HL-60 (cell line): ENCODE measurements around the gene FNDC3B.

ENCODE experiments used
- DNase-seq, 2 experiments: peaks; one replicate each; pipeline ENCODE4 v3.0.0-alpha.2; 2010 to 2020; ENCODE audit warnings: low read depth in 1 of 2, low spot score in 1 of 2
- H3K27ac ChIP-seq: fragments of 250-450 bp; sonication (Bioruptor Pico); replicated peaks from 2 replicates; pipeline ENCODE4 v1.5.1; 2020; ENCODE audit warnings: mild to moderate bottlenecking, moderate library complexity
- H3K27me3 ChIP-seq: fragments of 250-450 bp; sonication (Bioruptor Pico); 2 replicates; pipeline ENCODE4 v1.5.1; 2021; ENCODE audit warnings: mild to moderate bottlenecking, moderate library complexity; ENCODE audit not compliant: insufficient read depth, poor library complexity, severe bottlenecking
- H3K4me3 ChIP-seq: replicated peaks from 2 replicates; pipeline ENCODE4 v1.5.1; 2011; ENCODE audit warnings: mild to moderate bottlenecking, control low read depth, low read length; ENCODE audit not compliant: insufficient read depth
- GABPA ChIP-seq: IDR thresholded peaks from 2 replicates; pipeline ENCODE4 v1.6.1; 2012; ENCODE audit warnings: low read depth
- POLR2AphosphoS5 ChIP-seq: IDR thresholded peaks from 2 replicates; pipeline ENCODE4 v1.6.1; 2012; ENCODE audit warnings: low read depth
- SPI1 ChIP-seq: IDR thresholded peaks from 2 replicates; pipeline ENCODE4 v1.6.1; 2012; ENCODE audit warnings: low read depth, mild to moderate bottlenecking, borderline replicate concordance
- TF ChIP-seq, protein P1 (sequence below): IDR thresholded peaks from one replicate; pipeline ENCODE4 v1.5.1; 2011; ENCODE audit warnings: low read length, control low read depth, inconsistent platforms; ENCODE audit not compliant: insufficient read depth
- TF ChIP-seq, protein P2 (sequence below): IDR thresholded peaks from 2 replicates; pipeline ENCODE4 v1.6.1; 2012; ENCODE audit warnings: low read depth; ENCODE audit not compliant: insufficient replicate concordance

The FNDC3B gene

DNA sequence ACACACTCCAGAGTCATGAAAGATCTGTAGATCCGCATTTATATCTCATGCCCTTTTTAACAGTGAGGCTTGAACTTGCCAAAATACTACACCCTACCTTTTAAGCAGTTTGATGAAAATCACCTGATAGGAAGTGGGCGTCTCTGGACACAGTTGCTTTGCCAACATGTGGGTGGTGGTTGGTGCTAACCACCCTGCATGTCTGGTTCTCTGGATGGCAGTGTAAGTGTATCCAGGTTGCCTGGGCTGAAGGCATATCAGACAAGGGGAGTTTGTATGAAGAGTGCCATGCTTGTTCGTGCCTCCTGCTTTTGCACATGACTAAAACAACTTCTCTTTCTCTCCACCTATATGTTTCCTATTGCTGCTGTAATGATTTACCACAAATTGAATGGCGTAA lies 249.3 kb downstream of the FNDC3B start:
- Histone ChIP-seq H3K27ac (no peak overlapping the region), H3K4me3 (no peak overlapping the region), H3K27me3 (no peaks in the 10 kb centered on the region)
- TF ChIP-seq, protein P1, sequence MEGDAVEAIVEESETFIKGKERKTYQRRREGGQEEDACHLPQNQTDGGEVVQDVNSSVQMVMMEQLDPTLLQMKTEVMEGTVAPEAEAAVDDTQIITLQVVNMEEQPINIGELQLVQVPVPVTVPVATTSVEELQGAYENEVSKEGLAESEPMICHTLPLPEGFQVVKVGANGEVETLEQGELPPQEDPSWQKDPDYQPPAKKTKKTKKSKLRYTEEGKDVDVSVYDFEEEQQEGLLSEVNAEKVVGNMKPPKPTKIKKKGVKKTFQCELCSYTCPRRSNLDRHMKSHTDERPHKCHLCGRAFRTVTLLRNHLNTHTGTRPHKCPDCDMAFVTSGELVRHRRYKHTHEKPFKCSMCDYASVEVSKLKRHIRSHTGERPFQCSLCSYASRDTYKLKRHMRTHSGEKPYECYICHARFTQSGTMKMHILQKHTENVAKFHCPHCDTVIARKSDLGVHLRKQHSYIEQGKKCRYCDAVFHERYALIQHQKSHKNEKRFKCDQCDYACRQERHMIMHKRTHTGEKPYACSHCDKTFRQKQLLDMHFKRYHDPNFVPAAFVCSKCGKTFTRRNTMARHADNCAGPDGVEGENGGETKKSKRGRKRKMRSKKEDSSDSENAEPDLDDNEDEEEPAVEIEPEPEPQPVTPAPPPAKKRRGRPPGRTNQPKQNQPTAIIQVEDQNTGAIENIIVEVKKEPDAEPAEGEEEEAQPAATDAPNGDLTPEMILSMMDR = no peak
- no peak for TF ChIP-seq GABPA
- TF ChIP-seq SPI1 = no peak
- TF ChIP-seq, protein P2, sequence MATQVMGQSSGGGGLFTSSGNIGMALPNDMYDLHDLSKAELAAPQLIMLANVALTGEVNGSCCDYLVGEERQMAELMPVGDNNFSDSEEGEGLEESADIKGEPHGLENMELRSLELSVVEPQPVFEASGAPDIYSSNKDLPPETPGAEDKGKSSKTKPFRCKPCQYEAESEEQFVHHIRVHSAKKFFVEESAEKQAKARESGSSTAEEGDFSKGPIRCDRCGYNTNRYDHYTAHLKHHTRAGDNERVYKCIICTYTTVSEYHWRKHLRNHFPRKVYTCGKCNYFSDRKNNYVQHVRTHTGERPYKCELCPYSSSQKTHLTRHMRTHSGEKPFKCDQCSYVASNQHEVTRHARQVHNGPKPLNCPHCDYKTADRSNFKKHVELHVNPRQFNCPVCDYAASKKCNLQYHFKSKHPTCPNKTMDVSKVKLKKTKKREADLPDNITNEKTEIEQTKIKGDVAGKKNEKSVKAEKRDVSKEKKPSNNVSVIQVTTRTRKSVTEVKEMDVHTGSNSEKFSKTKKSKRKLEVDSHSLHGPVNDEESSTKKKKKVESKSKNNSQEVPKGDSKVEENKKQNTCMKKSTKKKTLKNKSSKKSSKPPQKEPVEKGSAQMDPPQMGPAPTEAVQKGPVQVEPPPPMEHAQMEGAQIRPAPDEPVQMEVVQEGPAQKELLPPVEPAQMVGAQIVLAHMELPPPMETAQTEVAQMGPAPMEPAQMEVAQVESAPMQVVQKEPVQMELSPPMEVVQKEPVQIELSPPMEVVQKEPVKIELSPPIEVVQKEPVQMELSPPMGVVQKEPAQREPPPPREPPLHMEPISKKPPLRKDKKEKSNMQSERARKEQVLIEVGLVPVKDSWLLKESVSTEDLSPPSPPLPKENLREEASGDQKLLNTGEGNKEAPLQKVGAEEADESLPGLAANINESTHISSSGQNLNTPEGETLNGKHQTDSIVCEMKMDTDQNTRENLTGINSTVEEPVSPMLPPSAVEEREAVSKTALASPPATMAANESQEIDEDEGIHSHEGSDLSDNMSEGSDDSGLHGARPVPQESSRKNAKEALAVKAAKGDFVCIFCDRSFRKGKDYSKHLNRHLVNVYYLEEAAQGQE = no peak
- no peak for TF ChIP-seq POLR2AphosphoS5
- no peak for DNase-seq

DNA sequence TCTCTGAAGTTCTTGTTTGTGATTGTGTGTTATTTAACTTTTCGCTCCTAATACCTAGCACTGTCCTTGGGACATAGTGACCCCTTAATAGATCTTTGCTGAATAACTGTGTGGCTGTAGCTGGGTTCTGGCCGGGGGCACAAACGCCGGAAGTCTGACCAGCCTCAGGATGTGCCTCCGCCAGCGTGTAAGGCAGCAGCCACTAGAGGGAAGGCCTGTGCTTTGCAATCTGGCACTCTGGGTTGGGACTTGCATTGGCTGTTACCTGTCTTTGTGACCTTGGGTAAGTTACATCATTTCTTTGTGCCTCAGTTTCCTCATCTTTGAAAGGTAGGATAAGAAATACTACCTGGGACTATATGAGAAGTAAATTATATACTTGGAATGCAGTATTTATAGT lies 250.2 kb downstream of the FNDC3B start:
- no peak for DNase-seq
- Histone ChIP-seq H3K27me3 (no peaks in the 10 kb centered on the region), H3K27ac (no peak overlapping the region), H3K4me3 (no peak overlapping the region)
- TF ChIP-seq GABPA = no peak
- TF ChIP-seq, protein P2 = no peak

DNA sequence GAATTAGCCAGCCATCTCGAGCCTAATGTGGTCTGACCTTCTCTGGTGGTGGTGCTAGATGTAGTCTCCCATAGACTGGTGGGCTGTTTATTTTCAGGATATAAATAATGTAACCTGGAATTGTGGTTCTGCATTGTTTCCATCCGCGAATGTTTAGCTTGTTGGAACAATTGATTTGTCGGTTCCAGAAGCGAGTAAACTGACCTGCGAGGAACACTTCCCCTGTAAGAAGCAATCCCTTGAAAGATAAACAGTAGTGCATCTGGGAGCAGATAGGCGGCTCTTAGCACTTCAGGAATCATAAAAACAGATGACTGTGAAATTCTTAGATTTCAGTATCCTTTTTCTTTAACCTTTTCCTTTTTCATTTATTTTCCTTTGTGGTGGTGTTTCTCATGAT lies 251.1 kb downstream of the FNDC3B start:
- DNase-seq = no peak
- Histone ChIP-seq H3K4me3 (no peak overlapping the region), H3K27ac (no peak overlapping the region), H3K27me3 (no peaks in the 10 kb centered on the region)
- TF ChIP-seq, protein P2 = no peak
- TF ChIP-seq GABPA = no peak
- no peak for TF ChIP-seq SPI1
- no peak for TF ChIP-seq POLR2AphosphoS5
- TF ChIP-seq, protein P1 = no peak

GRCh38 chr3:172291650-172292049 lies 252.3 kb downstream of the FNDC3B start:
- Histone ChIP-seq H3K27ac (no peak overlapping the region), H3K27me3 (no peaks in the 10 kb centered on the region), H3K4me3 (no peak overlapping the region)
- TF ChIP-seq, protein P2 = no peak
- TF ChIP-seq, protein P1 = no peak
- no peak for TF ChIP-seq POLR2AphosphoS5
- TF ChIP-seq GABPA = no peak
- no peak for TF ChIP-seq SPI1
- DNase-seq = no peak
